Left kidney (tissue), 2 donors: ENCODE measurements around the gene ATF7. TPM values are rescaled to one million over a fixed set of nuclear protein-coding genes. Genes with fewer than 3 reads are reported as not detected.
"Not testable (repeated sequence)": the region's sequence is repeated elsewhere in the genome, so short reads cannot be mapped to it uniquely, and the experiment has no call there.

Source experiments
- DNase-seq: peaks from one replicate; pipeline ENCODE4 v3.0.0-alpha.2; 2013
- polyA plus RNA-seq: library from polyadenylated mRNA; unstranded; fragments of 120-200 nt; gene quantifications from one replicate; pipeline ENCODE4 v1.2.1, GENCODE V29; 2013; ENCODE audit not compliant: insufficient read length

The ATF7 gene
- polyA plus RNA-seq, 1 donor: 52.4 TPM

GRCh38 chr12:53567961-53568808 lies 58.0 kb downstream of the ATF7 start:
- no peak for DNase-seq

GRCh38 chr12:53565376-53565775 lies 60.8 kb downstream of the ATF7 start:
- not testable (repeated sequence) for DNase-seq

GRCh38 chr12:53564941-53565340 lies 61.2 kb downstream of the ATF7 start:
- no peak for DNase-seq

- DNase-seq: no peak
These were observed 61.9 kb downstream of the ATF7 start for GRCh38 chr12:53564278-53564677.

- DNase-seq: no peak
These were observed 62.6 kb downstream of the ATF7 start for GRCh38 chr12:53563452-53564028.

GRCh38 chr12:53561590-53561953 lies 64.6 kb downstream of the ATF7 start:
- no peak for DNase-seq

- DNase-seq: no peak
These were observed 65.1 kb downstream of the ATF7 start for GRCh38 chr12:53560912-53561589.

- no peak for DNase-seq
These were observed 65.8 kb downstream of the ATF7 start for GRCh38 chr12:53560351-53560750.

GRCh38 chr12:53558631-53559030 lies 67.6 kb downstream of the ATF7 start:
- no peak for DNase-seq

- no peak for DNase-seq
These were observed 73.5 kb downstream of the ATF7 start for GRCh38 chr12:53552361-53553327.

- DNase-seq: no peak
These were observed 74.3 kb downstream of the ATF7 start for GRCh38 chr12:53551889-53552291.

GRCh38 chr12:53550595-53550994 lies 75.6 kb downstream of the ATF7 start:
- no peak for DNase-seq

- DNase-seq: not testable (repeated sequence)
These were observed 76.1 kb downstream of the ATF7 start for GRCh38 chr12:53550131-53550530.

GRCh38 chr12:53548354-53548753 lies 77.8 kb downstream of the ATF7 start:
- DNase-seq: not testable (repeated sequence)

- peak; percentile 55 for DNase-seq
These were observed 82.6 kb downstream of the ATF7 start for GRCh38 chr12:53543539-53543938.

GRCh38 chr12:53539526-53539925 lies 86.7 kb downstream of the ATF7 start:
- no peak for DNase-seq

GRCh38 chr12:53538209-53538689 lies 87.9 kb downstream of the ATF7 start:
- no peak for DNase-seq

- no peak for DNase-seq
These were observed 89.2 kb downstream of the ATF7 start for GRCh38 chr12:53536962-53537361.

- DNase-seq: no peak
These were observed 92.7 kb downstream of the ATF7 start for GRCh38 chr12:53533471-53533870.

- no peak for DNase-seq
These were observed 93.4 kb downstream of the ATF7 start for GRCh38 chr12:53532524-53533445.

GRCh38 chr12:53532021-53532420 lies 94.2 kb downstream of the ATF7 start:
- no peak for DNase-seq
